HK-2 (cell line): ENCODE results near the gene INPP4A.

Experiments used
- DNase-seq: peaks from one replicate; pipeline ENCODE4 v3.0.0-alpha.2; 2018; ENCODE audit not compliant: unreplicated experiment

INPP4A gene

DNA sequence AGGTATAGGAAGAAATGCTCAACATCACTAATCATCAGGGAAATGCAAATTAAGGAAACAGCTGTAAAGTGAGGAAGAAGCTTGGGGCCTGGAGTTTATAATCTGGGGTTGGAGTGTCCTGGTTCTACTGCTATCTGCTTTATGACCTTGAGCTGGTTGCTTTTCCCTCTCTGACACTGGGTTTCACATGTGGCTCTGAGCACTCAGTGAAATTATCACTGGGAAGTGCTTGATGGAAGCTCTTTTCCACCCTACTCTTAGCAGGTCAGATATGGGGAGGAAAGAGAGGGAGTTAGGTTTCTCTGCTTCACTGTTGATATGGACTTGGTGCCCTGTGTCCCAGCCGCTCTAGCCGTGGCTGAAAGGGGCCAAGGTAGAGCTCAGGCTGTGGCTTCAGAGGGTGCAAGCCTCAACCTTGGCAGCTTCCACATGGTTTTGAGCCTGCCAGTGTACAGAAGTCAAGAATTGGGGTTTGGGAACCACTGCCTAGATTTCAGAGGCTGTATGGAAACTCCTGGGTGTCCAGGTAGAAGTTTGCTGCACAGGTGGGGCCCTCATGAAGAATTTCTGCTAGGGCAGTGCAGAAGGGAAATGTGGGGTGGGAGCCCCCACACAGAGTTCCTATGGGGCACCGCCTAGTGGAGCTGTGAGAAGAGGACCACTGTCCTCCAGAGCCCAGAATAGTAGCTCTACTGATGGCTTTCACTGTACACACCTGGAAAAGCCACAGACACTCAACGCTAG is 52.3 kb downstream of the INPP4A start:
- no peak for DNase-seq

DNA sequence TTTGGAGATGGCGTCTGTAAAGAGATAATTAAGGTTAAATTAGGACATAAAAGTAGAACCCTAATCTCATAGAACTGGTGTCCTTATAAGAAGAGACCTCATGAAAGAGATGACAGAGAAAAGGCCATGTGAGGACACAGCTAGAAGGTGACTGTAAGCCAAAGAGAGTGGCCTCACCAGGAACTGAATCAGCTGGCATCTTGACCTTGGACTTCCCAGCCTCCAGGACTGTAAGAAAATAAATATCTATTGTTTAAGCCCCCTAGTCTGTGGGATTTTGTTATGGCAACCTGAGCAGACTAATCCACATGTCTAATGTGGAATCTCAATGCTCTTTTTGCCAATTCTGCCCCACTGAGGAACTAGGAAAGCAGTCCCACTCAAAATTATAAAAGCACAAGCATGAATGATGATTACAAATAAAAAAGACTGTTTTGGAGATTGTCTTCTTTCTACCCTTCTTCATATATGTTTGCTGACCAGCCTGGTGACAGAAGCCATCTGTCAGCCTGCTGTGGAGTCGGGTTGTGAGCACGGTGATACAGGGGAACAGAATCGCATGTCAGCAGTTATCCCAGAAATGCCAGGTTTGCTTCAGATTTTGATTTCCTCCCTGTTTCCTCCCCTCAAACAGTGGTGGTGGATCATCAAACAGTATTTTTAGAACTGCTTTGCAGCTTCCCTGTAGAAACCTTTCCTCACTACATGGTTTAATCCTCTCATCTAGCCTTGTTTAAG is 54.2 kb downstream of the INPP4A start:
- DNase-seq: no peak

DNA sequence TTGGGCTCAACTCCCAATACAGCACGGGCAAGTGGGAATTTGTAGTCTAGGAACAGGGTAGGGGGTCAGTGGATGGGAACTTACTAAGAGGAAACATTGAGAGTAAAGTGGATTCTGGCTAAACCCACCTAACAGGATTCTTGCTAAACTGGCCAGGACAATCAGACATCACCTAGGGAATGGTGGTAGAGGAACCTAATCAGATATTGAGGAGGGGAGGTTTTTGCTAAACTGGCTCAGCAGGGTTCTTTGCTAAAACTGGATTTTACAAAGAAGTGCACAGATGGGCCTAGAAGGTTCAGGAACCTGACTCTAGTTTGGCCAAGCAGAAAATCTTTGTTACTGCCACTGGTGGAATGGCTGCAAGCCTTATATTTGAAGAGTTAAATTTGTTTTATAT is 55.9 kb downstream of the INPP4A start:
- DNase-seq: no peak

DNA sequence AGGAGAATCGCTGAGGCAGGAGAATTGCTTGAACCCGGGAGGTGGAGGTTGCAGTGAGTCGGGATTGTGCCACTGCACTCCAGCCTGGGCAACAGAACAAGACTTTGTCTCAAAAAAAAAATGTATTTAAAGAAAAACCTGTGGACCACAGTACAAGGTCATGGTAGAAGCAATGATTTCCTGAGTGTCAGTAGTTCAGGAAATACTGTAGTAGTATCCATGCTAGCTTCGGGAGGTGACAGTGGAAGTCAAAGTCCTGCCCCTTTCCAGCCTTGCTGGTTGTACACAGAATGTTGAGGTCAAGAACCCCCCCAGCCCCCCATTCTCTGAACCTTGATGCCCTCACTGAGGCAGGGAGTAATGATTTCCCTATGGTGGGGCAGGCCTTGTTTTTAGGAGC is 56.6 kb downstream of the INPP4A start:
- no peak for DNase-seq

DNA sequence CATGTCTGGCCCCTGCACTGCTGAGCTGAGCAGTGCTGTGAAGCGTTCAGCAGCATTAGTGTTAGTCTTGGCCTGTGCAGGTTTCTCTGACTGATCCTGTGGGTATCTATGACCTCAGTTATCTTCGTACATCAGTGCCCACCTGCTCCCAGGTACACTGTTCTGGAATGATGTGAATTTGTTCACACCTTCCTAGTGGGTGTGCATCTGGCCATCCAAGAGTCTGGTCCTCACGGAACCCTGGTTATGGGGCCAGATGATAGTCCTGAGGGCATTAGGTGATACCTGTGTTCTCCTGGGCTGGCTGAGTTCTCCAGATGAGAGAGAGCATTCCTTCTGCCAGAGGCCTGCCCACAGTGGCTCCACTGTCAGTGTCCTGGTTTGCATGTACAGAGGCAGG is 57.2 kb downstream of the INPP4A start:
- no peak for DNase-seq

DNA sequence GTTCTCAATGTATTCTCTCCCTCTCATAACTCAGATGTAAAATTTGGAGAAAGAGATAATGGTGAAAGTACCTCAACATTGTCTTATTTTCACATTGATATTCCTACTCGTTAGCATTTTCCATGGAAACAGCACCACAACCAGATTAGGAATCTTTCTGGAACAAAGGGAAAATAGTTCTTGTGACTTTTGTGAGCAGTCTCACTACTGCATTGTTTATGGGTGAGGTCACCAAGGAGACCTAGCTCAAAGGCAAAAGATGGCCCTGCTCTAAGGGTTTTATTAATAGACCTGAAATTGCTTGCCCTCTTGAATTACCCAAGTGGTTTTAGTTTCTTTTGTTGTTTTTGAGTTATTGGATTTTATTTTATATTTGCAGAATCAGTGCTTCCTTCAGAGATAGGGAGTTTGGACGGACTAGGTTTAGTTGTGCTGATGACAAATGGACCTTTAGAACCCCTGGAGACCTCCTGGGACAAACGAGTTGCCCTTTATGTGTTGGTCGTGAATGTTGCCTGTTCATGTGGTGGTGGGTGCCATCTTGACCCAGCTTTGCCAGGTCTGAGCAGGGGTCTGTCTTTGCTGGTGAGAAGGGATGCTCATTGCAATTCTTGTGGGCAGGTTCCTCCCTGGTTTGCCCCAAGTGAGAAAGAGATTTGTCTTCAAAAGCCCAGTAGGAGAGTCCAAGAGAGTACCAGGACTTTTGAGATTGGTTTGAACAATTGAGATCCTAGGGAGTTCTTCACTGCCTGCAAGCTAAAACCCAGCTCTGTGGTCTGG is 58.1 kb downstream of the INPP4A start:
- no peak for DNase-seq

DNA sequence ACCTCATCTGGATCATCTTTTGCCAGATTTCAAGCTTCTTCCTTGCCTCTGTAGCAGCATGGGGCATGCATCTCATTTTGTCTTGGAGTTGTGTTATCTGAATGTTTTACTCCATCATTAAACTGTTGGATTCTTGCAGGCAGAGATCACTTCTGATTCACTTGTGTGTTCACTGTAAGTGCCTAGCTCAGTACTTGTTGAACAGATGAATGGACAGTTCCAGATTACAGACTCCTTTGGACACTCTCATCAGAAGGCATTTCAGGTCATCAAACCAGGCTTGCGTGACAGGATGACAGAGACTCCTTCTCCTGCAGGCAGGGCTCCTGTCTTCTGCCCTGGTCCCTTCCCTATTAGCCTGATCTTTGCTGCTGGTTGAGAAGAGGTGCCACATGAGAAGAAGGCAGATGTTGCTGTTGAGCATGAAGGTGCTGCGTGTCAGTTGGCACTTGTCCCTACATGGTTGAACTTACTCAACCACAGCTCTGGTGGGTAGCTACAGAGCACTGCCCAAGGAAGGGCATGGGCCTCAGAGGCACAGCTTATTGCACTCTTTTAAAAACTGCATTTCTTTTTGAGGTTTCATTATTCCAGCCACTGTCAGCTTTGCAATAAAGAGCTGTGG is 58.9 kb downstream of the INPP4A start:
- no peak for DNase-seq

DNA sequence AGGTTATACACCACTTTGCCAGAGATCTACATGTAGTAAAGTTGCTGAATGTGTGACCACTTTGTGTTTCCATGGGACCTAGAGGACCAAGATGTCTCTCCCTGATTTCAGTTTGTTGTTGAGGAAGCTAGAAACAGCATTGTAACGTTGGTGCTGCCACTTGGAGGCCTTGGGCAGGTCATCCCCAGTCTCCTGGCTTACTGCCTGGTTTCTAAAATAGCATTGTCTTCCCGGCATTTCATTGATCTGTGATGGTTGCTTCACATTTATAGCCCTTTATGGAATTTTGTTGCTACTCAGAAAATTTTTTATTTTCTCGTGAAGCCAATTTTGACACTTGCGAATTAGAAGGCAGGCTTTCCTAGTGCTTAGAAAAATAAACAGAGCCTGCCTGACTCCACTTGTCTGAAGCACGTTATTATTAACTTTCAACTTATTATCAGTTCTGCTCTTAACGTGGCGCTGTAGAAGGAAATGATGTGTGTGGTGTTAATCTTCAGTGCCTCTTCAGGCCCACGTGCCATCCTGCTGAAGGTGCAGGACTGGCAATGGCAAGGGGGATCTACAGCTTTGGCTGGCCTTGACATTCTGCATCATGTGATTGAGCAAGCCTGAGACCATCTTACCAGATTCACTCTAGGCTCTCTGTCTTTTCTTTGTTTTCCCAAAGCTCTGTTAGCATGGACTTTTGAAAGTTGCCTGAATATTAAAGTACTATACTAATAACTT is 59.9 kb downstream of the INPP4A start:
- no peak for DNase-seq

DNA sequence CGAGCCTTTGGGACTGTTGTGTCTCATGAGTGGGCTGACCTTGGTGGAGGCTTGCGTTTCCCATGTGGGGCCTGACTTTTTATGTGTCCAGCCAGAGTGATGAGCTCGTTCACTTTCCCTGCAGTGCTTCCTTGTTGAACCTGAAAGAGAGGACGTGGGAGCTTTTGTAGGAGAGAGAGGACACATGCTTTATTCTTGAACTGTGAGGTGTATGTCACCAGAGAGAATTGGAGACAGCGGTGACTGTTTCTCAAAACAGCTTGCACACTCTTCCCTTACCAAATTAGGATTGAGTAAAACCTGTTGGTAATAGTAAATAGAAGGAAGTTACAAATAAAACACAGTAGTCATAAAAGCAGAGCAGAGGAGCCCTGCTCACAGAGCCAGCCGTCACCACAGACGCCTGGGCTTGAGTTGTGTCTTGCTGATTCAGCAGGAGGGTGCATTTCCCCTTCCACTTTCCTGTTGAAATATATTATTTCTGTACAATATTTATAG is 60.7 kb downstream of the INPP4A start:
- DNase-seq: no peak

DNA sequence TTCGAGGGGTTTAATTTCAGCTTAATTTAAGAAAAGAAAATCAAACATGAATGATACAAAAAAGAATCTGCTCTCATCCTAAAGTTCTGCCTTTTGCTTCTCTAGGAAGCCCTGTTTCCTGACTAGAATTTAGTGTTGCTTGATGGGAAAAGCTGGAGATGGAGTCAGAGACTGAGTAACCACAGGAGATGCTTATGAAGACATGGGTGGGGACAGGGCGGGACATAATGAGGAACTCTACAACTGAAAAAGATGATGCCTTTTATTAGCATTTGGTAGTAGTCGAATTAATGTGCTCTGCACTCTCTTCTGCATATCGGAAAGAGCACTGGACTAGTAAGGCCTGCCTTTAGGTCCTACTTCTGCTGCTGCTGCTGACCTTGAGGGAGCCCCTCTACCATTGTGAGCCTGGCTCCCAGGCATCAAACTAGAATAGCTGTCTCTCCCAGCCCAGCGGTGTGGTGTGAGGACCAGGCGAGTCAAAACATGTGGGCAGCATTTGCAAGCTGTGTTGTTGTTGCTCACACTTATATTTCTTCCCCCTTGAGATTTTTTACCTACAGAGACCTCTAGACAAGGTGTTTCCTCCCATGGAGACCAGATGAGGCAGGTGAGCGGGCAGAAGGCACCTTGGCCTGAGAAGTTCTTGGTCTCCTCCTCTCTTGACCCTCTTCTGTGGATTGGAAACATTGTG is 61.5 kb downstream of the INPP4A start:
- DNase-seq: no peak

DNA sequence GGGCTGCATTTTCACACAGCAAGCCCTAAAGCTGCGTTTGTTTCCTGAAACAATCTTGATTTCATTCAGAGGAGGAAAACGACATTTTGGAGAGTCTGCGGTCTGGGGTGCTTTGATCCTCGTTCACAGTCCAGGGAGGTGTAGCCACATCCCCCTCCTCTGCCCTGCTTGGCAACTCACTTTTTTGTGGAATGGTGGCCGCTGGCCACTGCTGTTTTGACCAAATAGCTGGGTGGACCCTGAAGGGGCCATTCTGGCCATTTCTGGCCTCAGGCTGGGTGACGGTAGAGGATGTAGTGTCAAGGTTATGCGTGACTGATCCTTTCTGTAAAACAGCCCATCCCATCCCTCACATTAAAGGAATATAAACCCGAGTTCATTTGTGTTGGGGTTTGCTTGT is 62.2 kb downstream of the INPP4A start:
- no peak for DNase-seq

DNA sequence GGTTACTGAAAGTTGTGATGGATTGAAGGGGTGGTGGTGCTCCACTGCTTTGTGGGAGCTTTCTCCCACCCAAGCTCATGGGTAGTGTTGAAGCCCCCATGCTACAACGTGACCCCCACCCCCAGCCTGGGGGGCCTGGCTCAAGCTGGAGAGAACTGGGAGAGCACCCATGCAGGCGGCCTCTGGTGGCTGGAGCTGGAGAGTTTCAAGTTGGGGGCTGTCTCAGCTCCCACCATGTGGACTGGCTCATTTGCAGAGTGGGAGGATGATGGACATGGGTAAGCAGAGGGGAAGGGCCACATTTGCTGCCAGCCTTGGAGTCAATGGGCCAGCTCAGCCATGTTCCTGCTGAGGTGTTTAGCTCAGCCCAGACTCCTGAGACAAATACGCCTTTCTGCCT is 62.8 kb downstream of the INPP4A start:
- no peak for DNase-seq

DNA sequence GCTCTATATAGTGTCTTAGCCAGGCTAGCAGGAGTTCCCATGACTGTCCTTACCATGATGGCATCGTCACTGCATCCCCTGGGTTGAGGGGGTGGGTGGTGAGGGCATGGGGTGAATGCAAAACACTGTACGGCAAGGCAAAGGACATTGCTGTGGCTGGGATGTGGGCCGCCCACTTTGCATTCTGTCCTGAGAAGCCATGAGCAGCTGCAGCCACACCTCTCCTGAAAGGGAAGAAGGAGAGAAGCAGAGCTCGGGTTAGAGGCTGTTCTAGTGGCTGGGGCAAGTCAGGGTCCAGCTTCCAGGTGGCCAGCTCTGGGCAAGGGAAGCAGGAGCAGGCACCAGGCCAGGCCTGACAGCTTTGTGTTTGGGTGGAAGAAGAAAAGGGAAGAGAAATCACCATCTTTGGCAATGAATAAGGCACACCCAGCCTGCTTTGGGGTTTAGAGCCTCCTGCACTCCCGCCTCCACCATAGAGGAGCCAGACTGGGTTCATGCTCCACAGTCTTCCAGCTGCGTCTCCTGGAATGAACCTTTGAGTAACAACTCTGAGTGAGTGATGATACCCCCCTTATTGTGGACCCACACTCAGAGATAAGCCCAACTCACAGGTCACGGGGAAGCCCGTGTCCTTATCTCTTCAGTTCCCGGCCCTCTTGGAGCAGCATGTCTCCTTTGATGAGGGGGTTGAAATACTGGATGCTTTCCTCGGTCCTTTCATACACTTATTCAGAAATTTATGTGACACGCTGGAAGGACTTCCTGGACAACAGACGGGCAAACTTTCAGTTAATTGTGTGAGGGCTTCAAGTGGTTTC is 63.4 kb downstream of the INPP4A start:
- no peak for DNase-seq

DNA sequence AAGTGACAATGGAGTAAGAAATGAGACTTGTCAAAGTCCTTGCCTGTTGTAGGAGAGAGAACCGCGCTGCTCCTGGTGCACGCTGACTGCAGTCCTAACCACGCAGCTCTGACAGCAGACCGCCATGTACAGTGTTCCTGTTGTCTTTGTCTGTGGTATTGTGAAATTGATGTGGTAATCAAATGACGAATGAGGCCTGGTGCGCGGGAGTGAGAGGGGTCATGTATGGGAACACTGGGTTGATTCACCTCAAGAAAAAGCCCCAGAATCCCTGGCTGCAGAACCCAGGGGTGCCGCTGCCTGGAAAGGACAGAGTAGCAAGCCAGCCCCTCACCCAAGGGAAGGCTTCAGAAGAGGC is 64.0 kb downstream of the INPP4A start:
- no peak for DNase-seq

DNA sequence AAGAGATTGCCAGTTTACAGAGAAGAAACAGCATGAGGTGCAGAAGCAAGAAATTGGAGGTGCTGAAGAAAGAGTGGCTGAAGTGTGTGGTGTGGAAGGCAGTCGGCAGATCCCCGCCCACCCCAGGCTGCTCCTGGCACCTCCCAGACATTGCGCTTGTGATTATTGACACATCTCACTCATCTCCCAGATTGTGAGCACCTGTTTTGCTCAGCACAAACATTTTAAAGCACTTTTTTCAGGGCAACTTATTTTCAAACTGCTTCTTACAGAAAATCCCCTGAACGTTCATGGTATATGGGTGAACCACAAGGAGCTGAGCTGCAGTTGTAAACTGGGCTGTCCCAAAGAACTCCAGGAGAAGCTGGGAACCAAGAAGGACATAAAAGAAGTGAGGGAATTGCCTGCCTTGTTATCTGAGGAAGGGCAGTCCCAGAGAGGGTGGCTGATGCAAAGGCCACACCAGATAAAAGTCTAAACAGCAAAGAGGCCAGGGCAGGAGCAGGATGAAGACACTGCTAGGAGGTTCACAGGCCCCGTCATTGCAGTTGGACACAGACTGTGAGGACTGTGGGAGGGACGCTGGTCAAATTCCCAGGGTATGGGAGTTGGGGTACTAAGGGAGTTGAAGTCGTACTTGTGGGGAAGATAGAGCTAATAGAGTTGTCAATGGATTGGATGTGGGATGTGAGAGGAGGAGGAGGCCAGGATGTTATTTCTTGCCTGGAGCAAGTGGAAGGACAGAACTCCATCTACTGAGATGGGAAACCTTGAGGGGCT is 65.1 kb downstream of the INPP4A start:
- no peak for DNase-seq

DNA sequence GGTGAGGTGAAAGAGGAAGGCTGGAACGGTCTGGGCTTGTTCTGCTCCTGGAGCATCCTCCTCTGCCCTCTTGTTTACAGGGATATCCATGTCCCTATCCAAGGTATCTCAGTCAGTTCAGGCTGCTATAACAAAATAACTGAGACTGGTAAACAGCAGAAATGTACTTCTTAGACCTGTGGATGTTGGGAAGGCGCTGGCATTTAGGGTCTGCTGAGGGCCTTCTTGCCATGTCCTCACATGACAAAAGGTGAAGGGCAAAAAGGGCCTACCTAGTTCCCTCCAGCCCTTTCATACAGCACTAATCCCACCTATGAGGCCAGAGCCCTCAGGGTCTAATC is 65.6 kb downstream of the INPP4A start:
- no peak for DNase-seq

DNA sequence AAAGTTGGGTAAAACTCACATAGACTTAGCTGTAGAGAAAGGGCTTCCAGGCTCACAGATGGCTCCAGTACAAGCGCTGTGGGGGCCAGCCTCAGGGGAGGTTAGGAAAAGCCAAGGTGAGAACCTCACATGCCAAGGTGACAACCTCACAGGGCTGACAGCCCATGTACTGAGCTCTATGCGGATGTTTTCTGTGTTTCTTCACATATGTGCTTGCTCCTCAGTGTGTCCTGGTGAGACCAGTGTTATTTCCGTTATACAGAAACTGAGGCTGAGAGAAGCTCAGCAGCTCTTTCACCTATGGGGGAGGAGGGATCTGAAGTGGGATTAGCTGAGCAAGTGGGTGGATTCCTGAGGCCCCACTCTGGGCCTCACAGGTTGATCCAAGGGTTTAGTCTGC is 67.3 kb downstream of the INPP4A start:
- DNase-seq: no peak

DNA sequence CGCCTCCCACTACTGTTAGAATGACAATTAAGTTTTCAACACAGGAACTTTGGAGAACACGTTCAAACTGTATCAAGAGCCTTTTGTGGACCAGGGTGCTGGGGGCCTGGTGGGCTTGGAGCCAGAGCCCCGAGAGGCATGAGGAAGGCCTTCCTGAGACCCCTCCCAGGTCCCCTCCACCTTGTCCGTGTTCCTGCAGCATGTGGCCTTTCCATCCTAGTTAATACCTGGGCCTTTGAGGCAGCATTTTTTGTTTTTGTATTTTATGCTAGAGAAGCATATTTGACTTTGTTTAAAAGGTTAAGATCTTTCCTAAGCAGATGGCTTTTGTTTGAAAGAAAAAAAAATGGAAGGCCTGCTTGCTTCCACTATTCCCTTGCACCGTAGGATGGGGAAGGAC is 68.0 kb downstream of the INPP4A start:
- no peak for DNase-seq

DNA sequence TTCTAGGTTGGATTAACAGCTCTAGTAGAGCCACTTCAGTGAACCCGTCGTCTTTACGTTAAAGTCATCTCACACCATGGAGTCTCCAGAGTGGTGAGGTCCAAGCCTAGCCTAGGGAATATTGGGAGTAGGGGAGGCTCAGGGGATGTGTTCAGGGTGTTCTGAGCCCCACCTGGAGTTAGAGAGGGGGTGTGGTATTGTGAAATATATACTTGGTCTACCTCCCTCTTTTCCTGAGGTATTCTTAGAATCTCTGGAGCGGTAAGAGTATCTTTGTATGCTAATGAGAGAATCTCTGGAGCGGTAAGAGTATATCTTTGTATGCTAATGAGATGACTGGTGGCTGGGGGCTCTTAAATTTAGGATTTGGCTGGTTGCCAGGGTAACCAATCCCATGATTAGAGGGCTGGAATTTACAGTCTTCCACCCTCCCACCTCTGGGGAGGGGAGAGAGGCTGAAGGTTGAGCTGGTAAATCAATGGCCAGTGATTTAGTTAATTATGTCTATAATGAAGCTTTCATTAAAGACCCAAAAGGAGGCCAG is 69.5 kb downstream of the INPP4A start:
- no peak for DNase-seq
